ENCODE results near the gene SMYD3.

DNA sequence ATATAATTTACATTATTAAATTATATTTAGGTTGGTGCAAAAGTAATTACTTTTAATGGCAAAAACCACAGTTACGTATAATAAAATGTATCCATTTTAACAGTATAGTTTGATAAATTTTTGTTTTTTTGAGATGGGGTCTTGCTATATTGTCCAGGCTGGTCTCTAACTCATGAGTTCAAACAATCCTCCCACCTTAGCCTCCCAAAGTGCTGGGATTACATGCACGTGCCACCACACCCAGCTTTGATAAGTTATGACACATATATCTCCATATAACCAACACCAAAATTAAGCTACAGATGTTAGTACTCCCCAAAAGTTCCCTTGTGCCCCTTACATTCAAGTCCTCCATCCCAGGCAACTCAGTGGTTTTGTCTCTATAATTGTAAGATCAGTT, 163.1 kb downstream of the SMYD3 start:
- TF ChIP-seq CTCF (IDR thresholded peaks at IDR 0.05) (no peak), POLR2AphosphoS5 (IDR thresholded peaks at IDR 0.05) (no peak), POLR2A (IDR thresholded peaks at IDR 0.05) (no peak), EP300 (IDR thresholded peaks at IDR 0.05) (no peak)

All from gastroesophageal sphincter (tissue), 3 donors.